Erythroblast (primary cell): ENCODE measurements around the gene KLHL28.
A peak's percentile ranks its signal among the peaks of the same experiment; 100 is the strongest.

ENCODE experiments used
- DNase-seq, 2 experiments: peaks; one replicate each; lab custom pipeline; 2025; lab: John Stamatoyannopoulos, UW
- GATA1 ChIP-seq: IDR thresholded peaks from 2 replicates; pipeline ENCODE4 v1.6.1; 2011; ENCODE audit warnings: low read depth, mild to moderate bottlenecking, control low read depth, low read length, moderate library complexity
- POLR2A ChIP-seq: IDR thresholded peaks from 2 replicates; pipeline ENCODE4 v1.6.1; 2011; ENCODE audit warnings: mild to moderate bottlenecking, low read length

KLHL28 gene

GRCh38 chr14:44961554-44962333 is at the start of gene KLHL28, which contains the start of gene TOGARAM1:
KLHL28 (minus strand) TSS chr14:44961947; CDS start chr14:44945928, 16,019 bp downstream.
TOGARAM1 (plus strand) TSS chr14:44962190; CDS start chr14:44962422, 232 bp downstream.
- DNase-seq, result peak; percentile 99 to 100

GRCh38 chr14:45003924-45004323 is 42.2 kb upstream of the KLHL28 start:
- no peak for TF ChIP-seq GATA1
- DNase-seq, result no peak

More at GRCh38 chr14:44961554-44962333, at the start of gene KLHL28, which contains the start of gene TOGARAM1:
- peak; percentile 99 for TF ChIP-seq POLR2A
- TF ChIP-seq GATA1, result no peak

- DNase-seq, result no peak
- no peak for TF ChIP-seq POLR2A
- no peak for TF ChIP-seq GATA1
Observed at GRCh38 chr14:44995770-44996294, 34.1 kb upstream of the KLHL28 start.

- TF ChIP-seq GATA1 (no peak), POLR2A (no peak)
- no peak for DNase-seq
Observed at GRCh38 chr14:44995196-44995595, 33.4 kb upstream of the KLHL28 start.

GRCh38 chr14:44990533-44990932 is 28.8 kb upstream of the KLHL28 start:
- no peak for TF ChIP-seq GATA1
- DNase-seq, result no peak

- TF ChIP-seq POLR2A, result no peak
- TF ChIP-seq GATA1, result no peak
- no peak for DNase-seq
Observed at GRCh38 chr14:44989497-44990440, 28.0 kb upstream of the KLHL28 start.

- DNase-seq, result no peak
- no peak for TF ChIP-seq POLR2A
- TF ChIP-seq GATA1, result no peak
Observed at GRCh38 chr14:44988694-44989093, 26.9 kb upstream of the KLHL28 start.

GRCh38 chr14:44982594-44982993 is 20.8 kb upstream of the KLHL28 start:
- no peak for DNase-seq
- TF ChIP-seq GATA1 (no peak), POLR2A (no peak)

GRCh38 chr14:44981198-44981597 is 19.5 kb upstream of the KLHL28 start:
- TF ChIP-seq POLR2A (no peak), GATA1 (no peak)
- DNase-seq, result no peak

- peak in 1 of 2 experiments; percentile 6 for DNase-seq
- TF ChIP-seq GATA1, result no peak
- no peak for TF ChIP-seq POLR2A
Observed at GRCh38 chr14:44979740-44980356, 18.1 kb upstream of the KLHL28 start.

GRCh38 chr14:44979273-44979672 is 17.5 kb upstream of the KLHL28 start:
- TF ChIP-seq POLR2A, result no peak
- no peak for TF ChIP-seq GATA1
- no peak for DNase-seq

- no peak for TF ChIP-seq GATA1
- no peak for DNase-seq
Observed at GRCh38 chr14:44971459-44971858, 9.7 kb upstream of the KLHL28 start.

- TF ChIP-seq GATA1, result no peak
- no peak for TF ChIP-seq POLR2A
- DNase-seq, result no peak
Observed at GRCh38 chr14:44970907-44971306, 9.2 kb upstream of the KLHL28 start.
